ENCODE results near the gene OSTC.

DNA sequence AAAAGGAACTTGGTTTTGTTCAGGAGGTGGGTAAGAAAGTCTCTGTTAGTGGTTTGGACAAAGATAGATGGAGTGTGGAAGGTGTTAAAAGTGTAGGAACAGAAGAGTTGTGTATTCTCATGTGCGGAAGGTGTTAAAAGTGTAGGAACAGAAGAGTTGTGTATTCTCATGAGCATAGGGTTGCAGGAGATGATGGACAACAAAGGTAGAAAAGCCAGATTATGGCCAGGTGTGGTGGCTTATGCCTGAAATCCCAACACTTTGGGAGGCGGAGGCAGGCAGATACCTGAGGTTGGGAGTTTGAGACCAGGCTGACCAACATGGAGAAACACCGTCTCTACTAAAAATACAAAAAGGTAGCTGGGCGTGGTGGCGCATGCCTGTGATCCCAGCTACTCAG, 27.6 kb upstream of the OSTC start:
- TF ChIP-seq POLR2A (IDR thresholded peaks at IDR 0.05; ENCODE audit: insufficient read depth in 1 of 2, low read depth in 2 of 2, low read length in 2 of 2) (no peak), ARNT (IDR thresholded peaks at IDR 0.05) (no peak), ELF4 (CRISPR knock-in tag; IDR thresholded peaks at IDR 0.05; ENCODE audit: borderline replicate concordance) (no peak), JUN (CRISPR knock-in tag; IDR thresholded peaks at IDR 0.05) (no peak)
- TF ChIP-seq, protein P1, sequence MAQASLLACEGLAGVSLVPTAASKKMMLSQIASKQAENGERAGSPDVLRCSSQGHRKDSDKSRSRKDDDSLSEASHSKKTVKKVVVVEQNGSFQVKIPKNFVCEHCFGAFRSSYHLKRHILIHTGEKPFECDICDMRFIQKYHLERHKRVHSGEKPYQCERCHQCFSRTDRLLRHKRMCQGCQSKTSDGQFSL (CRISPR knock-in tag; IDR thresholded peaks at IDR 0.05), result no peak
- TF ChIP-seq, protein P2, sequence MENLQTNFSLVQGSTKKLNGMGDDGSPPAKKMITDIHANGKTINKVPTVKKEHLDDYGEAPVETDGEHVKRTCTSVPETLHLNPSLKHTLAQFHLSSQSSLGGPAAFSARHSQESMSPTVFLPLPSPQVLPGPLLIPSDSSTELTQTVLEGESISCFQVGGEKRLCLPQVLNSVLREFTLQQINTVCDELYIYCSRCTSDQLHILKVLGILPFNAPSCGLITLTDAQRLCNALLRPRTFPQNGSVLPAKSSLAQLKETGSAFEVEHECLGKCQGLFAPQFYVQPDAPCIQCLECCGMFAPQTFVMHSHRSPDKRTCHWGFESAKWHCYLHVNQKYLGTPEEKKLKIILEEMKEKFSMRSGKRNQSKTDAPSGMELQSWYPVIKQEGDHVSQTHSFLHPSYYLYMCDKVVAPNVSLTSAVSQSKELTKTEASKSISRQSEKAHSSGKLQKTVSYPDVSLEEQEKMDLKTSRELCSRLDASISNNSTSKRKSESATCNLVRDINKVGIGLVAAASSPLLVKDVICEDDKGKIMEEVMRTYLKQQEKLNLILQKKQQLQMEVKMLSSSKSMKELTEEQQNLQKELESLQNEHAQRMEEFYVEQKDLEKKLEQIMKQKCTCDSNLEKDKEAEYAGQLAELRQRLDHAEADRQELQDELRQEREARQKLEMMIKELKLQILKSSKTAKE (CRISPR knock-in tag; IDR thresholded peaks at IDR 0.05; ENCODE audit: borderline replicate concordance), result no peak

Data from HepG2 (cell line).